Activated T-helper 9 cell treated with anti-CD3 and anti-CD28 coated beads, Interleukin-2, amount 50 U/mL, for 16 hours (primary cell): Measurements from ENCODE around the gene EGFL7.

Experiments
- DNase-seq: peaks from one replicate; pipeline ENCODE4 v3.0.0-alpha.2; 2020; ENCODE audit warnings: low read depth

The EGFL7 gene

GRCh38 chr9:136718345-136719194, 55.9 kb downstream of the EGFL7 start:
- DNase-seq = no peak

- no peak for DNase-seq
Measured at GRCh38 chr9:136719195-136719880, 56.6 kb downstream of the EGFL7 start.

DNA sequence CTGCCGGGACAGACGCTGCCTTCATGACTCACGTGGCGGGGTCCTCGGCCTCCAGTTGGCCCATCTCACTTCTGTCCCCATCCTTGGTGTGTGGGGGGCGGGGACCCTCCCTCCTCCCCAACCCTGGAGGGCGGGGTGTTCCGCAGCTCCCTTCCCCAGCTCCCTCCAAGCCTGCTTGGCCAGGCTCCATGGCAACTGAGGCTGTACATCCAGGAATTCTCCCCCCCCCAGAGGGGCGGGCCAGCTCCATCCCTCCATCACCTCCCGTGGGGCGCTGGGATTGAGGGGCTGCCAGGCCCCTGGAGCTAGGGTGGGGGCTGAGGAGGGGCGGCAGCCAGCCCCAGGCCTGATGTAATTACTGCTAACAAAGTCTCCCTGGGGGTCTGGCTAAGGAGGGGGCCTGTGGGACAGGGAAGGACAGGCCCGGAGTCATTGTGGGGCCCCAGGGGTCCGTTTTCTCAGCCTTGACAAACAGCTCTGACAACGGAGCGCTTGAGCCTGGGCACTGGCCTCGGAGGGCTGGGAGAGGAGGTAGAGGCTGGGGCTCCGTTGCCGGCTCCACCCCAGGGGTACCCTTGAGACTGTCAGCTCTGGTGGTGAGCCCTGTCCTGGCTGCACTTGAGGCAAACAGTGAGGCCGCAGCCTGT, 57.7 kb downstream of the EGFL7 start:
- no peak for DNase-seq

- no peak for DNase-seq
Measured at GRCh38 chr9:136720898-136721338, 58.2 kb downstream of the EGFL7 start.

- DNase-seq = no peak
Measured at GRCh38 chr9:136721339-136722092, 58.8 kb downstream of the EGFL7 start.
